ENCODE measurements around the gene MAL. TPM values are rescaled to one million over a fixed set of nuclear protein-coding genes. Genes with fewer than 3 reads are reported as not detected.
A peak's percentile ranks its signal among the peaks of the same experiment; 100 is the strongest.

MAL gene
- total and polyA plus RNA-seq, 2 of the 13 experiments (the other 11 are each of a cell fraction or from before 2014, with no cell fraction given): not detected

DNA sequence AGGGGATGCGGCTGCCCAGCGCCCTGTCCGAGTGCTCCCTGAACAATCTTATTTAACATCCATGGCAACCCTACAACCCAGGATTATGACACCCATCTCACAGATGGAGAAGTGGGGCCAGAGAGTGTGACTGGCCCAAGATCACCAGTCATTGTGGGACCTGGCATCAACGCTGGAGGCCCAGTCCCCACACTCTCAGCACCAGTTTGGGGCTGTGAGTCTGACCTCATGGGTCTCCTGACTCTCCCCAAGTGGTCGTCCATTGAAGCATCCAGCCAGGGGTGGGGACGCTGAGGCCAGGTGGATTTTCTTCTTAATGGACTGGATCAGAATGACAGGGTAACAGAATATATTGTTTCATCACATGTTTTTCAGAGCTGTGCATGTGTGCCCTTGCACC, 24.5 kb downstream of the MAL start:
- intact Hi-C loops (cut with micrococcal nuclease; ENCODE audit: unreplicated experiment): no loop called here
- DNase-seq (ENCODE audit: low spot score) (no peak), FAIRE-seq (no peak), ATAC-seq (no peak)
- peaks cover 11 to 80% of the 10 kb centered on the region in 2 experiments for H3K27me3 ChIP-seq (ENCODE audit: control insufficient read depth in 1 of 2, insufficient read depth in 2 of 2, low read length in 2 of 2)
- WGBS (ENCODE audit: low lambda C conversion rate): 35% methylated on average over 5 of the region's 6 CpGs
- H3K9me3 ChIP-seq (ENCODE audit: low read length): no peaks in the 10 kb centered on the region
- POLR2A ChIA-PET: no interaction called here
- H3K4me1 ChIP-seq (ENCODE audit: insufficient read depth, low read length): 0 out of 2 replicates have a peak, but pooled peaks cover 7% of the 10 kb centered on the region
- no peak overlapping the region for H3K27ac ChIP-seq (ENCODE audit: extremely low read length, insufficient read depth, low read length)
- no peak overlapping the region for H3K9ac ChIP-seq (ENCODE audit: insufficient read depth, low read depth, low read length)
- H3K36me3 ChIP-seq (replicated peaks in 1 of 2; ENCODE audit: control insufficient read depth in 1 of 2, insufficient read depth in 2 of 2, low read length in 2 of 2): no peaks in the 10 kb centered on the region
- no TSS peak for BruUV-seq (replicated peaks)
- no peak overlapping the region for H3K4me2 ChIP-seq (ENCODE audit: low read depth, low read length)
- no peaks in the 10 kb centered on the region for H3K79me2 ChIP-seq (ENCODE audit: insufficient read depth, low read length)
- CTCF ChIA-PET (ENCODE audit: low intra/inter-chr PET ratio, low total read pairs): no interaction called here
- TF ChIP-seq POLR2AphosphoS5 (IDR thresholded peaks at IDR 0.05; ENCODE audit: low read depth, low read length): no peak
- TF ChIP-seq, protein P1, sequence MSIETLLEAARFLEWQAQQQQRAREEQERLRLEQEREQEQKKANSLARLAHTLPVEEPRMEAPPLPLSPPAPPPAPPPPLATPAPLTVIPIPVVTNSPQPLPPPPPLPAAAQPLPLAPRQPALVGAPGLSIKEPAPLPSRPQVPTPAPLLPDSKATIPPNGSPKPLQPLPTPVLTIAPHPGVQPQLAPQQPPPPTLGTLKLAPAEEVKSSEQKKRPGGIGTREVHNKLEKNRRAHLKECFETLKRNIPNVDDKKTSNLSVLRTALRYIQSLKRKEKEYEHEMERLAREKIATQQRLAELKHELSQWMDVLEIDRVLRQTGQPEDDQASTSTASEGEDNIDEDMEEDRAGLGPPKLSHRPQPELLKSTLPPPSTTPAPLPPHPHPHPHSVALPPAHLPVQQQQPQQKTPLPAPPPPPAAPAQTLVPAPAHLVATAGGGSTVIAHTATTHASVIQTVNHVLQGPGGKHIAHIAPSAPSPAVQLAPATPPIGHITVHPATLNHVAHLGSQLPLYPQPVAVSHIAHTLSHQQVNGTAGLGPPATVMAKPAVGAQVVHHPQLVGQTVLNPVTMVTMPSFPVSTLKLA (IDR thresholded peaks at IDR 0.05): peak; percentile 63
- no peak overlapping the region for H2AFZ ChIP-seq (ENCODE audit: low read length)
- in situ Hi-C loops (cut with HindIII; ENCODE audit: extremely low pct_ligation_motif_present, low pct_unique_long_range_greater_than_20kb): no loop called here
- H3K4me3 ChIP-seq (replicated peaks in 1 of 3; ENCODE audit: insufficient read depth in 1 of 3, low read depth in 2 of 3, low read length in 3 of 3): no peak overlapping the region
- H4K20me1 ChIP-seq (ENCODE audit: insufficient read depth, low read length): no peaks in the 10 kb centered on the region

DNA sequence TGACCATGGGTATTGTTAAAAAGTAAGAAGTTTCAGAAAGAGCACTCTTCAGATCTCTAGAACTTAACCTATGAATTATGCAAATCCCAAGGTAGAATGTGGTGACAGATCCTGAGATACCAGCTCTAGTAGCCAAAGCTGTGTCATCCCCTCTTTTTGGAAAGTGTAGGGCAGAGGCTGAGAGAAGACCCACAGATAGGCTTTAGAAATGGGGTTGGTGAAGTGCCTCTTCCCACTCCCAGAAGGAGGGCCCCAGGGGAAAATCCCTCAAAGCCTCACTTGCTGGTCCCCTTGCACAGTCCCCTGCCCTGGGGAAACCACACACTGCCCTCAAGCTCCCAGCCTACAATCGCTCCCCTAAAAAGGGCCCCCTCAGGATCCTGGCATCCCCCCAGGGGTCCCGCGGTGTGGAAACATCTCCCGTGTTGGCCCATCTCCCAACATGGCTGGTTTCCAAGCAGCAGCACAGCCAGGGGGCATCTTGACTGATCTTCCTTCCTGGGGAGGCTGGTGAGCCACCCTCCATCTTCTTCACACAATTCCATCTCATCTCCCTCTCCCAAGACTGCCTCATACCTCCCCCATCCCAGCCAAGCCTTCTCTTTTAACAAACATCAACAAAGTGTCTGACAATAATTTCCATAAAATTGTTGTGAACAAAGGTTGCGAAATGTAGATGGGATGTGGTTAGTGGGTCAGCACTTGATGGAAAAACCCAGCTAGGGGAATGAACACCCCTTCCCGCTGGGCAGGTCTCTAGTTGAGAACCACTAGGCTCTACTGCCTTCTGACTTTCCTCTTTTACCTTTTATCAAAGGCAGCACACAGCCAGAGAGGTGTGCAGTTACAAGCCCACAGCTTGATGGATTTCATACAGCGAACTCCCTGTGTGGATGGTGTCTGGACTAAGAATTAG, 25.1 kb downstream of the MAL start:
- H3K9me3 ChIP-seq (ENCODE audit: low read length): no peaks in the 10 kb centered on the region
- H3K27me3 ChIP-seq (ENCODE audit: control insufficient read depth in 1 of 2, insufficient read depth in 2 of 2, low read length in 2 of 2): peaks cover 8 to 79% of the 10 kb centered on the region in 2 experiments
- H3K9ac ChIP-seq (ENCODE audit: insufficient read depth, low read depth, low read length): no peak overlapping the region
- H3K4me2 ChIP-seq (ENCODE audit: low read depth, low read length): no peak overlapping the region
- ATAC-seq (no peak), DNase-seq (ENCODE audit: low spot score) (no peak), FAIRE-seq (no peak)
- no peak overlapping the region for H2AFZ ChIP-seq (ENCODE audit: low read length)
- H4K20me1 ChIP-seq (ENCODE audit: insufficient read depth, low read length): no peaks in the 10 kb centered on the region
- BruUV-seq (replicated peaks): no TSS peak
- in situ Hi-C loops (cut with HindIII; ENCODE audit: extremely low pct_ligation_motif_present, low pct_unique_long_range_greater_than_20kb) (no loop called here), intact Hi-C loops (cut with micrococcal nuclease; ENCODE audit: unreplicated experiment) (no loop called here)
- POLR2A ChIA-PET: no interaction called here
- no peaks in the 10 kb centered on the region for H3K36me3 ChIP-seq (replicated peaks in 1 of 2; ENCODE audit: control insufficient read depth in 1 of 2, insufficient read depth in 2 of 2, low read length in 2 of 2)
- H3K4me1 ChIP-seq (ENCODE audit: insufficient read depth, low read length): peaks cover 8% of the 10 kb centered on the region
- no peak overlapping the region for H3K27ac ChIP-seq (ENCODE audit: extremely low read length, insufficient read depth, low read length)
- CTCF ChIA-PET (ENCODE audit: low intra/inter-chr PET ratio, low total read pairs): no interaction called here
- H3K4me3 ChIP-seq (replicated peaks in 1 of 3; ENCODE audit: insufficient read depth in 1 of 3, low read depth in 2 of 3, low read length in 3 of 3): no peak overlapping the region
- WGBS (ENCODE audit: low lambda C conversion rate): 12% methylated on average over 6 of the region's 7 CpGs
- H3K79me2 ChIP-seq (ENCODE audit: insufficient read depth, low read length): no peaks in the 10 kb centered on the region
- TF ChIP-seq, protein P2, sequence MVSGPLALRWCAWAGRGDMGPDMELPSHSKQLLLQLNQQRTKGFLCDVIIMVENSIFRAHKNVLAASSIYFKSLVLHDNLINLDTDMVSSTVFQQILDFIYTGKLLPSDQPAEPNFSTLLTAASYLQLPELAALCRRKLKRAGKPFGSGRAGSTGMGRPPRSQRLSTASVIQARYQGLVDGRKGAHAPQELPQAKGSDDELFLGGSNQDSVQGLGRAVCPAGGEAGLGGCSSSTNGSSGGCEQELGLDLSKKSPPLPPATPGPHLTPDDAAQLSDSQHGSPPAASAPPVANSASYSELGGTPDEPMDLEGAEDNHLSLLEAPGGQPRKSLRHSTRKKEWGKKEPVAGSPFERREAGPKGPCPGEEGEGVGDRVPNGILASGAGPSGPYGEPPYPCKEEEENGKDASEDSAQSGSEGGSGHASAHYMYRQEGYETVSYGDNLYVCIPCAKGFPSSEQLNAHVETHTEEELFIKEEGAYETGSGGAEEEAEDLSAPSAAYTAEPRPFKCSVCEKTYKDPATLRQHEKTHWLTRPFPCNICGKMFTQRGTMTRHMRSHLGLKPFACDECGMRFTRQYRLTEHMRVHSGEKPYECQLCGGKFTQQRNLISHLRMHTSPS (CRISPR knock-in tag; IDR thresholded peaks at IDR 0.05; ENCODE audit: low read depth): no peak
- TF ChIP-seq CEBPB (IDR thresholded peaks at IDR 0.05; ENCODE audit: borderline replicate concordance, low read depth, low read length): peak; percentile 57
- TF ChIP-seq, protein P3, sequence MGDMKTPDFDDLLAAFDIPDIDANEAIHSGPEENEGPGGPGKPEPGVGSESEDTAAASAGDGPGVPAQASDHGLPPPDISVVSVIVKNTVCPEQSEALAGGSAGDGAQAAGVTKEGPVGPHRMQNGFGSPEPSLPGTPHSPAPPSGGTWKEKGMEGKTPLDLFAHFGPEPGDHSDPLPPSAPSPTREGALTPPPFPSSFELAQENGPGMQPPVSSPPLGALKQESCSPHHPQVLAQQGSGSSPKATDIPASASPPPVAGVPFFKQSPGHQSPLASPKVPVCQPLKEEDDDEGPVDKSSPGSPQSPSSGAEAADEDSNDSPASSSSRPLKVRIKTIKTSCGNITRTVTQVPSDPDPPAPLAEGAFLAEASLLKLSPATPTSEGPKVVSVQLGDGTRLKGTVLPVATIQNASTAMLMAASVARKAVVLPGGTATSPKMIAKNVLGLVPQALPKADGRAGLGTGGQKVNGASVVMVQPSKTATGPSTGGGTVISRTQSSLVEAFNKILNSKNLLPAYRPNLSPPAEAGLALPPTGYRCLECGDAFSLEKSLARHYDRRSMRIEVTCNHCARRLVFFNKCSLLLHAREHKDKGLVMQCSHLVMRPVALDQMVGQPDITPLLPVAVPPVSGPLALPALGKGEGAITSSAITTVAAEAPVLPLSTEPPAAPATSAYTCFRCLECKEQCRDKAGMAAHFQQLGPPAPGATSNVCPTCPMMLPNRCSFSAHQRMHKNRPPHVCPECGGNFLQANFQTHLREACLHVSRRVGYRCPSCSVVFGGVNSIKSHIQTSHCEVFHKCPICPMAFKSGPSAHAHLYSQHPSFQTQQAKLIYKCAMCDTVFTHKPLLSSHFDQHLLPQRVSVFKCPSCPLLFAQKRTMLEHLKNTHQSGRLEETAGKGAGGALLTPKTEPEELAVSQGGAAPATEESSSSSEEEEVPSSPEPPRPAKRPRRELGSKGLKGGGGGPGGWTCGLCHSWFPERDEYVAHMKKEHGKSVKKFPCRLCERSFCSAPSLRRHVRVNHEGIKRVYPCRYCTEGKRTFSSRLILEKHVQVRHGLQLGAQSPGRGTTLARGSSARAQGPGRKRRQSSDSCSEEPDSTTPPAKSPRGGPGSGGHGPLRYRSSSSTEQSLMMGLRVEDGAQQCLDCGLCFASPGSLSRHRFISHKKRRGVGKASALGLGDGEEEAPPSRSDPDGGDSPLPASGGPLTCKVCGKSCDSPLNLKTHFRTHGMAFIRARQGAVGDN (CRISPR knock-in tag; IDR thresholded peaks at IDR 0.05): no peak
- TF ChIP-seq, protein P4, sequence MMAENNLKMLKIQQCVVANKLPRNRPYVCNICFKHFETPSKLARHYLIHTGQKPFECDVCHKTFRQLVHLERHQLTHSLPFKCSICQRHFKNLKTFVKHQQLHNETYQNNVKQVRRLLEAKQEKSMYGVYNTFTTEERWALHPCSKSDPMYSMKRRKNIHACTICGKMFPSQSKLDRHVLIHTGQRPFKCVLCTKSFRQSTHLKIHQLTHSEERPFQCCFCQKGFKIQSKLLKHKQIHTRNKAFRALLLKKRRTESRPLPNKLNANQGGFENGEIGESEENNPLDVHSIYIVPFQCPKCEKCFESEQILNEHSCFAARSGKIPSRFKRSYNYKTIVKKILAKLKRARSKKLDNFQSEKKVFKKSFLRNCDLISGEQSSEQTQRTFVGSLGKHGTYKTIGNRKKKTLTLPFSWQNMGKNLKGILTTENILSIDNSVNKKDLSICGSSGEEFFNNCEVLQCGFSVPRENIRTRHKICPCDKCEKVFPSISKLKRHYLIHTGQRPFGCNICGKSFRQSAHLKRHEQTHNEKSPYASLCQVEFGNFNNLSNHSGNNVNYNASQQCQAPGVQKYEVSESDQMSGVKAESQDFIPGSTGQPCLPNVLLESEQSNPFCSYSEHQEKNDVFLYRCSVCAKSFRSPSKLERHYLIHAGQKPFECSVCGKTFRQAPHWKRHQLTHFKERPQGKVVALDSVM (CRISPR knock-in tag; IDR thresholded peaks at IDR 0.05): no peak

Measured in HepG2 (cell line).